ENCODE data around the gene CDKAL1. TPM values are rescaled to one million over a fixed set of nuclear protein-coding genes. Genes with fewer than 3 reads are reported as not detected.

Gene CDKAL1
- total RNA-seq, 1 donor from 2014 or later = 11.2 TPM

DNA sequence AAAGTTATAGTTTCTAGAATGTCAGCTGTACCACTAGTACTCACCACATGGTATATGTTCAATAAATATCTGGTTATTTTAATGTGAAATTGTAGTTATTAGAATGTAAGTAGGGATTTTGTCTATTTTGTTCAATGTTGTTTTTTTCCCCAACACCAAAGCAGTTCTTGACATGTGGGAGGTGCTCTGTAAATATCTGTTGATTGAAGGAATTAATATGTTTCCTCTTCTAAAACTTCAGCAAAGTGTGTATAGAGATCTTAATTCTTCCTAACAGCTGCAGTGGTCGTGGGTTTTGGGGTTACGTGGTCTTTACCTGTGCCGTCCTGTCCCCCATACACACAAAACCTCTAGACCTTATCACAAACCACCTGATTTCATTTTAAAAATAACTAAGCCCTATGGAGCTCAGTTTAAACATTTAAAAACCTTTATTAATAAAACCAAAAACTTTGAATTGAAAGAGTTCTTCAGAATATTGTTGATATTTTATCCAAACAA, 587.4 kb downstream of the CDKAL1 start:
- no peak for DNase-seq (ENCODE audit: extremely low read depth, low read depth, low spot score)

DNA sequence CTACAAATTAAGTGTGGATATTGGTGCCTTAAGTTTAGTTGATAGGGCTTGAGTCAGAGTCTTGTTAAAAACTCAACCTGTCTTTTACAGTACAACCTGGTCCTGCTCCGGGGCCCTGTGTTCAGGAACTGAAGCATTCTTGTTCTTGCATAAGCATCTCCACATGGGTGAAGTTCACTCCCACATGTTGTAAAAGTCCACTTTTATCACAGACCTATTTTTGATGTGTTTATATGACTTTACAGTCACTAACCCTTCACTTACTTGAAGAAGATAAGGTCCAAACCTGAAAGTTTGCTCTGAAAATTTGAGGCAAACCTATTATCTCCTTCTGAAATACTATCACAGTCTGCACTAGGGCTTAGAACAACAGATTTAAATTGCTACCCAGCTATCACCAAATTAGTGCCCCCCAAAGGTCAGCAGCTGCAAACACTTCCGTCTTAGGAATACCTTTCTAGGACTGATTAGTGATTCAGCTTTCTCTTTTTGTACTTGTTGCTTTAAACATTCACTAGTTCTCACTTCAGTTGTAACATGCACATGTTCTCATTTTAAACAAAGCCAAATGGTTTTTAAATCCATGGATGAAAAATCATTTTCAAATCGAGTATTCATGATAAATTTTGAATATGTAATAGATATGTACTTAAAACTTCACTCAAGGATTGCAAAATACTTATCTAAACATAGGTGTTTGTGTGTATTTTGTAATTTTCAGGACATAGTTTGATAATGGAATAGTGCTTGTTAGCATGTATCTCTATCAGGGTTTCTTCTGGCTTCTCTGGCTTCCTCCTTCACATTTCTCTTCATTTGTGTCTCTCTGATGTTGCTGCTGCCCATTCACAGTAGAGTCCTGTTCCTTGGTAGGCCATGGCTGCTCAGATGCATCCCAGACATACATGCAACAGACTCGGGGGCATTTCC, 589.5 kb downstream of the CDKAL1 start:
- no peak for DNase-seq (ENCODE audit: extremely low read depth, low read depth, low spot score)

GRCh38 chr6:21128601-21129000, 594.3 kb downstream of the CDKAL1 start:
- no peak for DNase-seq (ENCODE audit: extremely low read depth, low read depth, low spot score)

GRCh38 chr6:21131406-21131805, 597.1 kb downstream of the CDKAL1 start:
- DNase-seq (ENCODE audit: extremely low read depth, low read depth, low spot score) = no peak

GRCh38 chr6:21132446-21132845, 598.2 kb downstream of the CDKAL1 start:
- DNase-seq (ENCODE audit: extremely low read depth, low read depth, low spot score) = no peak

- DNase-seq (ENCODE audit: extremely low read depth, low read depth, low spot score) = no peak
Observed at GRCh38 chr6:21132856-21133838, 598.9 kb downstream of the CDKAL1 start.

DNA sequence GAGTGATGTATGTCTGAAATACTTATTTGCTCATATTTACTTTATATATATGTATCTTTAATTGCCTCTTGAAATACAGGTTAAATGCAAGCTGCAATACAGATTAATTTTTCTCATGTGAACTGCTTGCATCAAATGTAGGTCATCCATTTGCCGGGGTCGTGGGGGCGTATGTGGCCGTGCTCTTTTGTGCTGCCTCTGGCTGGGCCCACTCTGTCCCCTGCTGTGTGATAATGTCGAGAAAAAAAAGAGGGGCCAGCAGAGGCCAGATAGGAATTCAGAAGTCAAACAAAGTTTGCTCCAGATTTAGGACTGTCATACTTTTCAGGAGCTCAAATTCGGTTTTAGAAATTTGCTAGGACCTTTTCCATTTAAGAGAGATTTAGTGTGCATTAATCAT, 599.6 kb downstream of the CDKAL1 start:
- no peak for DNase-seq (ENCODE audit: extremely low read depth, low read depth, low spot score)

DNA sequence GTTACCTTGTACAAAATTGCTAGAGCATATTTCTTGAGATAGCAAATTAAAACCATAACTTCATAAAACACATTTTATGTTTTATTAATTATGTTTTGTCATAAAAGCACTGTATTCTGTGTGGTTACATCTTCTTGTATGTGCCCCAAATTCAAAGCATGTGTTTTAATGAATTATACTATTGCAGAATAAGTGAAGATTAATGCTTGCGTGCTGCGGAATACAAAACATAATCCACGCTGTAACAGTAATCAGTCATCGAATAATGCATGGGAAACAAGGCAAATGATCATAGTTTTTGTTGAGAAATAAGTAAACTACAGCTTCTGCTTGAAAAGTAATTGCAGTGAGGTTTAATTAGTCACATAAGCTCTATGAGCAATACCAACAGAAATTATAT, 600.1 kb downstream of the CDKAL1 start:
- no peak for DNase-seq (ENCODE audit: extremely low read depth, low read depth, low spot score)

- DNase-seq (ENCODE audit: extremely low read depth, low read depth, low spot score) = no peak
Observed at GRCh38 chr6:21135484-21136013, 601.3 kb downstream of the CDKAL1 start.

DNA sequence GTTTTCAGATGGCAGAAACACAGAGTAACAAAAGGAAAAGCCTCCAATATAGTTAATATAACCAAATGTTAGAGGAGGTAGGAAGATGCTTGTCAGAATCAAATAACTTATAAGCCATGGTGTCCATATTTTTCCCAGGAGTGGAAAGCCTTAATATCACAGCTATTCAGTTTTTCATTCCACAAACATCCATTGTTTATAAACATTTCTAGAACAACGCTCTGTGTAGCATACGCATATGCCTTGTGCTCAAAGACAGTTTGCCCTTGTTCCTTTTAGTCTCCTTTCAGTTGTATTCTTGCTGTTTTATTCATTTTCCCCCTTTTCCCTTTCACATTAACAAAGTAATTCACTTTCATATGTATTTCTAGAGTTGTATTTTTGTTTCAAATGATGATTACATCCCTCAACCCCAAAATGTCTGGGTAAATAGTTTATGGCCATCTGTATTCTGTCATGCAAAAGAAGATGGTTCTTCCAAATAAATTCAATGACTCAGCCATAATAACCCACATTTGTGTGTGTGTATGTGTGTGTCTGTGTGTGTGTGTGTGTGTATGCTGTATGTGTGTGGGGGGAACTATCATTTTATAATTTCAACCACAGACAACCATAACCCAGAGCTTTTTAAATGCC, 603.6 kb downstream of the CDKAL1 start:
- no peak for DNase-seq (ENCODE audit: extremely low read depth, low read depth, low spot score)

DNA sequence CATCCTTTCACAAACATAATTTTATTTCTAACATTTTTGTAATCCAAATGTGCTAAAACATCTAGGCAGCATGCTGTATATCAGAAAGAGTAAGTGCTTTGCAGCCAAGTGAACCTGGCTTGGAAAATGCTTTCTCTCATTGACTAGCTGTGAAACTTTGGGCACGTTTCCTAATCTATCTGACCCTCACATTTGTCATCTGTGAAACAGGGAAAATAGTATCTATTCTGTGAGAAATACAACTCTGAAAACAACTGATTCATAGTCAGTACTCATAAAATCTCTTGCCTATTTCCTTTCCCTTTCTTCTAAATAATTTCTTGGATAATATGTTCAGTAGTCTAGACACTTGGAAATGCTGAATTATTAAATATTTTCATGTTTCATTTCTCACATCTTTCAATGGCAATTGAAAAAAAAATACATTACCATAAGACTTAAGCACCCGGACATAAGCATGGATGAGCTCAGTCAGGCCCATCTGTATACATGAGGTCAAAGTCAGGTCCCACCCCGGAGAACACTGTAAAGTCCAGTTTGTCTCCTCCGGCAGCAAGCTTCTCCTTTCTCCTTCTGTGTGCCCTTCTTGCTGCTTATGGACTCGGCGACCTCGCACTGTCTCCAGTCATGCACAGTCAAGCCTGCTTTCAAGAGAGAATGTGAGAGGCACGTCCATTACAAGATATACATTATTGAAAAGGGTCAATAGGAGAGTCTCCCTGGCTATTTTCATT, 604.2 kb downstream of the CDKAL1 start:
- no peak for DNase-seq (ENCODE audit: extremely low read depth, low read depth, low spot score)

- DNase-seq (ENCODE audit: extremely low read depth, low read depth, low spot score) = no peak
Observed at GRCh38 chr6:21140966-21141365, 606.7 kb downstream of the CDKAL1 start.

- no peak for DNase-seq (ENCODE audit: extremely low read depth, low read depth, low spot score)
Observed at GRCh38 chr6:21141616-21142303, 607.5 kb downstream of the CDKAL1 start.

GRCh38 chr6:21142741-21143140, 608.5 kb downstream of the CDKAL1 start:
- DNase-seq (ENCODE audit: extremely low read depth, low read depth, low spot score) = no peak

DNA sequence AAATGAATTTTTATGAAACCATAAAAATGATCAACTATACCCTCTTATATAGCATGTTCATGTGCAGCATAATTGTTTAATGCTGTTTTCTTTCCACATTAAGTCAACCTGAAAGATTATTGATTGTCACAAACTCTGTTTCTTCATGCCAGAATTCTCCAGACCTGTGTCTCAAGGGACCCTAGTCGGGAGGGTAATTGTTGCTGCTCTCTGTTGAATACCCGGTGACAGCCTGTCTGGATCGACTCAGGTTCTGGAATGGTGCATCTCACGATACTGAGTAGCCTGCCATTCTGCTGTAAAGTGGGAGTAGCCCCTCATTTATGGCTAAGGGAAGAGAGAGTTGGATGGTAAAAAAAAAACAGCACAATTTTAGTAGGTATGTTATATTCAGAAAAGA, 609.4 kb downstream of the CDKAL1 start:
- DNase-seq (ENCODE audit: extremely low read depth, low read depth, low spot score) = no peak

- no peak for DNase-seq (ENCODE audit: extremely low read depth, low read depth, low spot score)
Observed at GRCh38 chr6:21144928-21145327, 610.7 kb downstream of the CDKAL1 start.

DNA sequence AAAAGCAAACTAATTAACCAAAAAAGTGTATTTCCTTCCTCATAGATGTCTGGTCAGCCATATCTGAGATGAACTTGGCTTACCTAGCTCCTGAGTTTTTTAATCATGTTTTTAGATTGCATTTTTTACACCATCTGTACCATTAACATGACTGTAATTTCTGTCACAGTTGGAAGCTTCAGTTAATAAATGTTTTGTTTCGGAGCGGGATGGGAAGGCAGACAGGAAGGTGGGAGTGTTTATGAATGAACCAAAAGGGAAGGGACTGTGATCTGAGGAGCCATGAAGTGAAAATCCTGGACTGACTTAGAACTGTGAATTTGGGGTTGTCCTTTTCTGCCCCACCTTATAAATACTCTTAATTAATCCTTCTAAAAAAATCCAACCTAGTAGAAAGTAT, 613.7 kb downstream of the CDKAL1 start:
- DNase-seq (ENCODE audit: extremely low read depth, low read depth, low spot score) = no peak

DNA sequence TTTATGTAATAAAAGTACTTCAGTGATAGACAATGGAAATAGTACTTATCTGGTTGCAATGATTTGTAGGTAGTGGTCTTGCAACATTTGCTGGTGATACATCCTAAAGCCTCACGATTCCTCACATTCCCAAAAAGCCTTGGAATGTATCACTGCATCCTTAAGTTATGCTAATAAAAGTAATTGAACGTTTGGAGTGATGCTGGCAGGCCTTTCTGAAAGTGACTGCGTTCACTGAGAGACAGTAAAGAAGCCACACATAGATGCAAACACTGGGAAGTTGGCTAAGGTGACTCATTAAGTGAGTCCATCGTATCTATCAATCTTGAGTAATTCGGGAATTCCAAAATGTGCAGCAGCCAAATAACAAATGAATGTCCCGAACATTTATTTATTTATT, 615.2 kb downstream of the CDKAL1 start:
- DNase-seq (ENCODE audit: extremely low read depth, low read depth, low spot score) = no peak

DNA sequence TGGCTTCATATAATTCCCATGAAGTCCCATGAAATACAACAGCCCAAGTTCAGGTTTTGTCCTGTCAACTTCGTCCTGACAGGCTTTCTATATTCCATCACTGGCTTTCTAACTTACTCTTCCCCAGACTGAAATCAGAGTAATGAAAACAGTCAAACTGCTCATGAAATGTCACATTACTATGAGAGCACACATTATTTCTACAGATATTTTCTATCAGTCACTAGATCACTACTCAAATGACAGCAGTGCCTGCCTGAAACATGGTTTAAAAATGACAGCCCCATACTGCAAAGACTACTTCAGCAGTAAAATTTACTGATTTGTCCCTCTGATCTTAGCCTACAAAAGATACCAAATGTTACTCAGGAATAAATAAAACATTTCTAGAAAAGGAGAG, 616.4 kb downstream of the CDKAL1 start:
- no peak for DNase-seq (ENCODE audit: extremely low read depth, low read depth, low spot score)

Measured in glomerular endothelial cell (primary cell).